ENCODE data around the gene DST.

- TF ChIP-seq, protein P1, sequence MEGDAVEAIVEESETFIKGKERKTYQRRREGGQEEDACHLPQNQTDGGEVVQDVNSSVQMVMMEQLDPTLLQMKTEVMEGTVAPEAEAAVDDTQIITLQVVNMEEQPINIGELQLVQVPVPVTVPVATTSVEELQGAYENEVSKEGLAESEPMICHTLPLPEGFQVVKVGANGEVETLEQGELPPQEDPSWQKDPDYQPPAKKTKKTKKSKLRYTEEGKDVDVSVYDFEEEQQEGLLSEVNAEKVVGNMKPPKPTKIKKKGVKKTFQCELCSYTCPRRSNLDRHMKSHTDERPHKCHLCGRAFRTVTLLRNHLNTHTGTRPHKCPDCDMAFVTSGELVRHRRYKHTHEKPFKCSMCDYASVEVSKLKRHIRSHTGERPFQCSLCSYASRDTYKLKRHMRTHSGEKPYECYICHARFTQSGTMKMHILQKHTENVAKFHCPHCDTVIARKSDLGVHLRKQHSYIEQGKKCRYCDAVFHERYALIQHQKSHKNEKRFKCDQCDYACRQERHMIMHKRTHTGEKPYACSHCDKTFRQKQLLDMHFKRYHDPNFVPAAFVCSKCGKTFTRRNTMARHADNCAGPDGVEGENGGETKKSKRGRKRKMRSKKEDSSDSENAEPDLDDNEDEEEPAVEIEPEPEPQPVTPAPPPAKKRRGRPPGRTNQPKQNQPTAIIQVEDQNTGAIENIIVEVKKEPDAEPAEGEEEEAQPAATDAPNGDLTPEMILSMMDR (IDR thresholded peaks at IDR 0.05; ENCODE audit: low read length), result no peak
- TF ChIP-seq EZH2 (IDR thresholded peaks at IDR 0.05; ENCODE audit: borderline replicate concordance, low read length), result no peak
Observed at GRCh38 chr6:56638760-56639159, 3.9 kb downstream of the DST start.
